ENCODE measurements around the gene PLK3.

The PLK3 gene

GRCh38 chr1:44839576-44839975 is 39.4 kb downstream of the PLK3 start:
- H3K27ac ChIP-seq (ENCODE audit: low read depth in 2 of 2, low read length in 2 of 2), result no peak overlapping the region
- no peaks in the 10 kb centered on the region for H3K36me3 ChIP-seq (ENCODE audit: control insufficient read depth in 2 of 2, insufficient read depth in 2 of 2, low read length in 2 of 2)
- peaks cover 0 to 5% of the 10 kb centered on the region in 2 donors for H3K27me3 ChIP-seq (ENCODE audit: control insufficient read depth in 2 of 2, insufficient read depth in 2 of 2, low read length in 2 of 2)
- H3K4me3 ChIP-seq (ENCODE audit: low read length in 2 of 2), result no peak overlapping the region
- H3K9ac ChIP-seq (ENCODE audit: low read depth in 1 of 2, low read length in 2 of 2), result no peak overlapping the region
- H3K9me3 ChIP-seq (ENCODE audit: control insufficient read depth in 2 of 2, low read length in 2 of 2), result no peaks in the 10 kb centered on the region
- H3K4me1 ChIP-seq (ENCODE audit: control insufficient read depth in 2 of 2, insufficient read depth in 2 of 2, low read length in 2 of 2), result peaks cover 4 to 5% of the 10 kb centered on the region in 2 donors

- Histone ChIP-seq H3K4me1 (ENCODE audit: control insufficient read depth in 2 of 2, insufficient read depth in 2 of 2, low read length in 2 of 2) (peaks cover 4 to 5% of the 10 kb centered on the region in 2 donors), H3K27me3 (ENCODE audit: control insufficient read depth in 2 of 2, insufficient read depth in 2 of 2, low read length in 2 of 2) (peaks cover 0 to 5% of the 10 kb centered on the region in 2 donors), H3K27ac (ENCODE audit: low read depth in 2 of 2, low read length in 2 of 2) (no peak overlapping the region), H3K9ac (ENCODE audit: low read depth in 1 of 2, low read length in 2 of 2) (peak overlapping the region in 1 of 2 donors; percentile 56), H3K4me3 (ENCODE audit: low read length in 2 of 2) (peak overlapping the region; percentile 54 to 61), H3K36me3 (ENCODE audit: control insufficient read depth in 2 of 2, insufficient read depth in 2 of 2, low read length in 2 of 2) (no peaks in the 10 kb centered on the region), H3K9me3 (ENCODE audit: control insufficient read depth in 2 of 2, low read length in 2 of 2) (no peaks in the 10 kb centered on the region)
These were observed 42.3 kb downstream of the PLK3 start for GRCh38 chr1:44842486-44842861.

GRCh38 chr1:44842862-44843655 is 42.9 kb downstream of the PLK3 start, which contains the start of gene PTCH2:
Gene PTCH2 (minus strand): TSS chr1:44843253. CDS start chr1:44842932, 321 bp downstream.
- Histone ChIP-seq H3K36me3 (ENCODE audit: control insufficient read depth in 2 of 2, insufficient read depth in 2 of 2, low read length in 2 of 2) (no peaks in the 10 kb centered on the region), H3K9ac (ENCODE audit: low read depth in 1 of 2, low read length in 2 of 2) (peak within 1 kb of the TSS in 1 of 2 donors; percentile 56), H3K27me3 (ENCODE audit: control insufficient read depth in 2 of 2, insufficient read depth in 2 of 2, low read length in 2 of 2) (peaks cover 0 to 5% of the 10 kb centered on the region in 2 donors), H3K4me3 (ENCODE audit: low read length in 2 of 2) (peak within 1 kb of the TSS; percentile 54 to 62), H3K4me1 (ENCODE audit: control insufficient read depth in 2 of 2, insufficient read depth in 2 of 2, low read length in 2 of 2) (peaks cover 4 to 5% of the 10 kb centered on the region in 2 donors), H3K27ac (ENCODE audit: low read depth in 2 of 2, low read length in 2 of 2) (no peak within 1 kb of the TSS), H3K9me3 (ENCODE audit: control insufficient read depth in 2 of 2, low read length in 2 of 2) (no peaks in the 10 kb centered on the region)

- H3K27me3 ChIP-seq (ENCODE audit: control insufficient read depth in 2 of 2, insufficient read depth in 2 of 2, low read length in 2 of 2), result peaks cover 0 to 5% of the 10 kb centered on the region in 2 donors
- H3K4me1 ChIP-seq (ENCODE audit: control insufficient read depth in 2 of 2, insufficient read depth in 2 of 2, low read length in 2 of 2), result peaks cover 4 to 5% of the 10 kb centered on the region in 2 donors
- H3K4me3 ChIP-seq (ENCODE audit: low read length in 2 of 2), result no peak overlapping the region
- no peaks in the 10 kb centered on the region for H3K9me3 ChIP-seq (ENCODE audit: control insufficient read depth in 2 of 2, low read length in 2 of 2)
- no peak overlapping the region for H3K9ac ChIP-seq (ENCODE audit: low read depth in 1 of 2, low read length in 2 of 2)
- no peak overlapping the region for H3K27ac ChIP-seq (ENCODE audit: low read depth in 2 of 2, low read length in 2 of 2)
- peaks cover 0 to 6% of the 10 kb centered on the region in 2 donors for H3K36me3 ChIP-seq (ENCODE audit: control insufficient read depth in 2 of 2, insufficient read depth in 2 of 2, low read length in 2 of 2)
These were observed 46.8 kb downstream of the PLK3 start for GRCh38 chr1:44846985-44847384.

- no peak overlapping the region for H3K27ac ChIP-seq (ENCODE audit: low read depth in 2 of 2, low read length in 2 of 2)
- H3K4me3 ChIP-seq (ENCODE audit: low read length in 2 of 2), result no peak overlapping the region
- no peak overlapping the region for H3K9ac ChIP-seq (ENCODE audit: low read depth in 1 of 2, low read length in 2 of 2)
These were observed 47.7 kb downstream of the PLK3 start for GRCh38 chr1:44847845-44848244.

GRCh38 chr1:44848456-44849181 is 48.4 kb downstream of the PLK3 start:
- Histone ChIP-seq H3K9ac (ENCODE audit: low read depth in 1 of 2, low read length in 2 of 2) (no peak overlapping the region), H3K27ac (ENCODE audit: low read depth in 2 of 2, low read length in 2 of 2) (no peak overlapping the region), H3K9me3 (ENCODE audit: control insufficient read depth in 2 of 2, low read length in 2 of 2) (no peaks in the 10 kb centered on the region)

More at GRCh38 chr1:44847845-44848244, 47.7 kb downstream of the PLK3 start:
- H3K9me3 ChIP-seq (ENCODE audit: control insufficient read depth in 2 of 2, low read length in 2 of 2), result no peaks in the 10 kb centered on the region
- peaks cover under 1% of the 10 kb centered on the region in 2 donors for H3K4me1 ChIP-seq (ENCODE audit: control insufficient read depth in 2 of 2, insufficient read depth in 2 of 2, low read length in 2 of 2)
- no peaks in the 10 kb centered on the region for H3K27me3 ChIP-seq (ENCODE audit: control insufficient read depth in 2 of 2, insufficient read depth in 2 of 2, low read length in 2 of 2)
- peaks cover 0 to 6% of the 10 kb centered on the region in 2 donors for H3K36me3 ChIP-seq (ENCODE audit: control insufficient read depth in 2 of 2, insufficient read depth in 2 of 2, low read length in 2 of 2)

GRCh38 chr1:44849575-44850132 is 49.5 kb downstream of the PLK3 start:
- H3K27me3 ChIP-seq (ENCODE audit: control insufficient read depth in 2 of 2, insufficient read depth in 2 of 2, low read length in 2 of 2), result no peaks in the 10 kb centered on the region
- H3K27ac ChIP-seq (ENCODE audit: low read depth in 2 of 2, low read length in 2 of 2), result no peak overlapping the region
- H3K9me3 ChIP-seq (ENCODE audit: control insufficient read depth in 2 of 2, low read length in 2 of 2), result no peaks in the 10 kb centered on the region
- H3K4me3 ChIP-seq (ENCODE audit: low read length in 2 of 2), result no peak overlapping the region
- no peak overlapping the region for H3K9ac ChIP-seq (ENCODE audit: low read depth in 1 of 2, low read length in 2 of 2)
- H3K36me3 ChIP-seq (ENCODE audit: control insufficient read depth in 2 of 2, insufficient read depth in 2 of 2, low read length in 2 of 2), result peaks cover 0 to 6% of the 10 kb centered on the region in 2 donors
- H3K4me1 ChIP-seq (ENCODE audit: control insufficient read depth in 2 of 2, insufficient read depth in 2 of 2, low read length in 2 of 2), result no peaks in the 10 kb centered on the region

More at GRCh38 chr1:44848456-44849181, 48.4 kb downstream of the PLK3 start:
- Histone ChIP-seq H3K4me3 (ENCODE audit: low read length in 2 of 2) (no peak overlapping the region), H3K27me3 (ENCODE audit: control insufficient read depth in 2 of 2, insufficient read depth in 2 of 2, low read length in 2 of 2) (no peaks in the 10 kb centered on the region), H3K36me3 (ENCODE audit: control insufficient read depth in 2 of 2, insufficient read depth in 2 of 2, low read length in 2 of 2) (peaks cover 0 to 6% of the 10 kb centered on the region in 2 donors), H3K4me1 (ENCODE audit: control insufficient read depth in 2 of 2, insufficient read depth in 2 of 2, low read length in 2 of 2) (no peaks in the 10 kb centered on the region)

GRCh38 chr1:44851308-44851707 is 51.1 kb downstream of the PLK3 start:
- H3K27ac ChIP-seq (ENCODE audit: low read depth in 2 of 2, low read length in 2 of 2), result no peak overlapping the region
- no peaks in the 10 kb centered on the region for H3K27me3 ChIP-seq (ENCODE audit: control insufficient read depth in 2 of 2, insufficient read depth in 2 of 2, low read length in 2 of 2)
- peaks cover 0 to 6% of the 10 kb centered on the region in 2 donors for H3K36me3 ChIP-seq (ENCODE audit: control insufficient read depth in 2 of 2, insufficient read depth in 2 of 2, low read length in 2 of 2)
- H3K9ac ChIP-seq (ENCODE audit: low read depth in 1 of 2, low read length in 2 of 2), result no peak overlapping the region
- H3K4me3 ChIP-seq (ENCODE audit: low read length in 2 of 2), result no peak overlapping the region
- no peaks in the 10 kb centered on the region for H3K4me1 ChIP-seq (ENCODE audit: control insufficient read depth in 2 of 2, insufficient read depth in 2 of 2, low read length in 2 of 2)
- H3K9me3 ChIP-seq (ENCODE audit: control insufficient read depth in 2 of 2, low read length in 2 of 2), result no peaks in the 10 kb centered on the region

- Histone ChIP-seq H3K4me1 (ENCODE audit: control insufficient read depth in 2 of 2, insufficient read depth in 2 of 2, low read length in 2 of 2) (no peaks in the 10 kb centered on the region), H3K9ac (ENCODE audit: low read depth in 1 of 2, low read length in 2 of 2) (no peak overlapping the region), H3K36me3 (ENCODE audit: control insufficient read depth in 2 of 2, insufficient read depth in 2 of 2, low read length in 2 of 2) (peaks cover 3 to 10% of the 10 kb centered on the region in 2 donors), H3K27ac (ENCODE audit: low read depth in 2 of 2, low read length in 2 of 2) (no peak overlapping the region), H3K27me3 (ENCODE audit: control insufficient read depth in 2 of 2, insufficient read depth in 2 of 2, low read length in 2 of 2) (no peaks in the 10 kb centered on the region), H3K4me3 (ENCODE audit: low read length in 2 of 2) (no peak overlapping the region), H3K9me3 (ENCODE audit: control insufficient read depth in 2 of 2, low read length in 2 of 2) (no peaks in the 10 kb centered on the region)
These were observed 53.0 kb downstream of the PLK3 start for GRCh38 chr1:44853201-44853600.

GRCh38 chr1:44854970-44855369 is 54.8 kb downstream of the PLK3 start:
- Histone ChIP-seq H3K9me3 (ENCODE audit: control insufficient read depth in 2 of 2, low read length in 2 of 2) (no peaks in the 10 kb centered on the region), H3K9ac (ENCODE audit: low read depth in 1 of 2, low read length in 2 of 2) (no peak overlapping the region), H3K27ac (ENCODE audit: low read depth in 2 of 2, low read length in 2 of 2) (no peak overlapping the region), H3K27me3 (ENCODE audit: control insufficient read depth in 2 of 2, insufficient read depth in 2 of 2, low read length in 2 of 2) (no peaks in the 10 kb centered on the region), H3K4me1 (ENCODE audit: control insufficient read depth in 2 of 2, insufficient read depth in 2 of 2, low read length in 2 of 2) (no peaks in the 10 kb centered on the region), H3K4me3 (ENCODE audit: low read length in 2 of 2) (no peak overlapping the region), H3K36me3 (ENCODE audit: control insufficient read depth in 2 of 2, insufficient read depth in 2 of 2, low read length in 2 of 2) (peaks cover 3 to 6% of the 10 kb centered on the region in 2 donors)
